HG03565 (cell line): ENCODE results near the gene GPS1.

Source experiments
- ATAC-seq: cut with Tn5 transposase; IDR thresholded peaks from one replicate; pipeline ENCODE4 v1.9.1; 2021; ENCODE audit warnings: mild to moderate bottlenecking, moderate library complexity; ENCODE audit not compliant: unreplicated experiment

GPS1 gene

GRCh38 chr17:82056729-82057621, 5.3 kb downstream of the GPS1 start:
- ATAC-seq, result no peak

GRCh38 chr17:82058230-82058854, 6.6 kb downstream of the GPS1 start:
- no peak for ATAC-seq

- ATAC-seq, result no peak
Observed at GRCh38 chr17:82058855-82059249, 7.2 kb downstream of the GPS1 start.

GRCh38 chr17:82059272-82060000, 7.7 kb downstream of the GPS1 start:
- no peak for ATAC-seq

- ATAC-seq, result no peak
Observed at GRCh38 chr17:82060001-82060380, 8.3 kb downstream of the GPS1 start.

- ATAC-seq, result no peak
Observed at GRCh38 chr17:82060614-82061013, 8.9 kb downstream of the GPS1 start.

- no peak for ATAC-seq
Observed at GRCh38 chr17:82061047-82061925, 9.6 kb downstream of the GPS1 start.

GRCh38 chr17:82062076-82062983, 10.6 kb downstream of the GPS1 start:
- no peak for ATAC-seq

- ATAC-seq, result no peak
Observed at GRCh38 chr17:82062984-82063368, 11.3 kb downstream of the GPS1 start.

- no peak for ATAC-seq
Observed at GRCh38 chr17:82063424-82064415, 12.0 kb downstream of the GPS1 start.

- no peak for ATAC-seq
Observed at GRCh38 chr17:82064433-82065192, 12.9 kb downstream of the GPS1 start.

GRCh38 chr17:82065193-82065637, 13.5 kb downstream of the GPS1 start:
- peak; percentile 27 for ATAC-seq

GRCh38 chr17:82065638-82066303, 14.1 kb downstream of the GPS1 start, which contains the start of gene DUS1L:
Gene DUS1L, minus strand, starts transcription at chr17:82065804. Its CDS starts 745 bp downstream, at chr17:82065059.
- peak; percentile 61 for ATAC-seq

- no peak for ATAC-seq
Observed at GRCh38 chr17:82070611-82071010, 18.9 kb downstream of the GPS1 start.

GRCh38 chr17:82072827-82073226, 21.1 kb downstream of the GPS1 start:
- no peak for ATAC-seq

GRCh38 chr17:82073446-82073845, 21.7 kb downstream of the GPS1 start:
- no peak for ATAC-seq
